ENCODE results near the gene TSPAN10. TPM values are rescaled to one million over a fixed set of nuclear protein-coding genes. Genes with fewer than 3 reads are reported as not detected.

Gene TSPAN10
- total RNA-seq, 1 experiment from 2014 or later, result 1.2 TPM

DNA sequence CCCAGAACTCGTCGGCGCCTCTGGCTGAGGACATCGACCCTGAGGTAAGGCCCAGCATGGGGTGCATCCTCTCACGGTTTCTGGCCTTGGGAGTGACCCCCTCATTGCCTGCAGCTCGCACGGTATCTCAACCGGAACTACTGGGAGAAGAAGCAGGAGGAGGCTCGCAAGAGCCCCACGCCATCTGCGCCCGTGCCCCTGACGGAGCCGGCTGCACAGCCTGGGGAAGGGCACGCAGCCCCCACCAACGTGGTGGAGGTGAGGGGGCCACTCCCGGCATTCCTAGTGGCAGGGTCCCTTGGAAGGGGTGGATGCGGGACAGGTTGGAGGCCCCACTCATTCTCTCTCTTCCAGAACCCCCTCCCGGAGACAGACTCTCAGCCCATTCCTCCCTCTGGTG lies 57.8 kb downstream of the TSPAN10 start:
- Histone ChIP-seq H2BK120ac (ENCODE audit: low read depth, low read length, poor library complexity, severe bottlenecking) (no peak overlapping the region), H2BK20ac (ENCODE audit: low read depth, low read length, poor library complexity, severe bottlenecking) (no peak overlapping the region), H3T11ph (ENCODE audit: low read length) (no peak overlapping the region), H4K5ac (ENCODE audit: insufficient read length, low read depth, low read length) (no peak overlapping the region), H2BK12ac (ENCODE audit: insufficient read length, low read depth, low read length) (no peak overlapping the region), H2BK15ac (ENCODE audit: low read depth, low read length) (no peak overlapping the region), H4K91ac (ENCODE audit: insufficient read length, low read depth, low read length) (no peak overlapping the region), H3K14ac (ENCODE audit: insufficient read depth, low read length) (no peak overlapping the region), H3K23me2 (ENCODE audit: insufficient read length, low read depth, low read length, poor library complexity, severe bottlenecking) (no peaks in the 10 kb centered on the region), H3K27ac (ENCODE audit: insufficient read length, low read depth, low read length) (no peak overlapping the region), H2AFZ (ENCODE audit: low read length) (no peak overlapping the region), H3K4ac (ENCODE audit: low read depth, low read length) (no peak overlapping the region), H3K23ac (ENCODE audit: insufficient read length, low read depth, low read length) (no peak overlapping the region), H3K27me3 (ENCODE audit: insufficient read depth, low read length) (no peaks in the 10 kb centered on the region), H4K8ac (replicated peaks; ENCODE audit: insufficient read length, low read depth, low read length) (no peak overlapping the region), H3K79me1 (ENCODE audit: insufficient read depth, low read depth, low read length, poor library complexity, severe bottlenecking) (no peaks in the 10 kb centered on the region), H3K18ac (ENCODE audit: insufficient read length, low read depth, low read length) (no peak overlapping the region), H3K4me1 (ENCODE audit: insufficient read depth, low read length) (no peaks in the 10 kb centered on the region), H3K56ac (ENCODE audit: insufficient read length, low read depth, low read length) (no peak overlapping the region), H4K20me1 (ENCODE audit: control insufficient read depth, insufficient read depth, insufficient read length) (no peaks in the 10 kb centered on the region), H2AK5ac (ENCODE audit: insufficient read length, low read length) (no peak overlapping the region), H3K9me3 (ENCODE audit: control insufficient read depth, low read depth, low read length) (no peaks in the 10 kb centered on the region), H3K9ac (ENCODE audit: extremely low read depth, insufficient read length, low read length) (no peak overlapping the region), H2BK5ac (ENCODE audit: insufficient read length, low read length) (no peak overlapping the region), H3K79me2 (ENCODE audit: insufficient read depth, low read length) (no peaks in the 10 kb centered on the region), H3K4me2 (ENCODE audit: insufficient read depth, insufficient read length, low read length) (no peak overlapping the region)
- Mint-ChIP-seq H3K27me3 (ENCODE audit: low read depth) (no peaks in the 10 kb centered on the region), H3K27ac (no peak overlapping the region), H3K4me3 (no peak overlapping the region), H3K9me3 (no peaks in the 10 kb centered on the region), H3K36me3 (ENCODE audit: insufficient read depth in 1 of 3, low read depth in 3 of 3) (peaks cover 31 to 73% (median 61%) of the 10 kb centered on the region in 3 experiments), H3K4me1 (no peaks in the 10 kb centered on the region)
- no peak for DNase-seq
- no CpG with 5 or more reads among the region's 19 CpGs for WGBS (ENCODE audit: extremely low coverage, insufficient read length, low lambda C conversion rate)
- TF ChIP-seq, protein P1, sequence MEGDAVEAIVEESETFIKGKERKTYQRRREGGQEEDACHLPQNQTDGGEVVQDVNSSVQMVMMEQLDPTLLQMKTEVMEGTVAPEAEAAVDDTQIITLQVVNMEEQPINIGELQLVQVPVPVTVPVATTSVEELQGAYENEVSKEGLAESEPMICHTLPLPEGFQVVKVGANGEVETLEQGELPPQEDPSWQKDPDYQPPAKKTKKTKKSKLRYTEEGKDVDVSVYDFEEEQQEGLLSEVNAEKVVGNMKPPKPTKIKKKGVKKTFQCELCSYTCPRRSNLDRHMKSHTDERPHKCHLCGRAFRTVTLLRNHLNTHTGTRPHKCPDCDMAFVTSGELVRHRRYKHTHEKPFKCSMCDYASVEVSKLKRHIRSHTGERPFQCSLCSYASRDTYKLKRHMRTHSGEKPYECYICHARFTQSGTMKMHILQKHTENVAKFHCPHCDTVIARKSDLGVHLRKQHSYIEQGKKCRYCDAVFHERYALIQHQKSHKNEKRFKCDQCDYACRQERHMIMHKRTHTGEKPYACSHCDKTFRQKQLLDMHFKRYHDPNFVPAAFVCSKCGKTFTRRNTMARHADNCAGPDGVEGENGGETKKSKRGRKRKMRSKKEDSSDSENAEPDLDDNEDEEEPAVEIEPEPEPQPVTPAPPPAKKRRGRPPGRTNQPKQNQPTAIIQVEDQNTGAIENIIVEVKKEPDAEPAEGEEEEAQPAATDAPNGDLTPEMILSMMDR (conservative IDR thresholded peaks at IDR 0.05), result no peak

Measured in H9 (cell line).